NAMALWA (cell line): Measurements from ENCODE around the gene UFC1.

ENCODE experiments used
- DNase-seq: peaks from one replicate; pipeline ENCODE4 v3.0.0-alpha.2; 2015; ENCODE audit warnings: low spot score

UFC1 gene

DNA sequence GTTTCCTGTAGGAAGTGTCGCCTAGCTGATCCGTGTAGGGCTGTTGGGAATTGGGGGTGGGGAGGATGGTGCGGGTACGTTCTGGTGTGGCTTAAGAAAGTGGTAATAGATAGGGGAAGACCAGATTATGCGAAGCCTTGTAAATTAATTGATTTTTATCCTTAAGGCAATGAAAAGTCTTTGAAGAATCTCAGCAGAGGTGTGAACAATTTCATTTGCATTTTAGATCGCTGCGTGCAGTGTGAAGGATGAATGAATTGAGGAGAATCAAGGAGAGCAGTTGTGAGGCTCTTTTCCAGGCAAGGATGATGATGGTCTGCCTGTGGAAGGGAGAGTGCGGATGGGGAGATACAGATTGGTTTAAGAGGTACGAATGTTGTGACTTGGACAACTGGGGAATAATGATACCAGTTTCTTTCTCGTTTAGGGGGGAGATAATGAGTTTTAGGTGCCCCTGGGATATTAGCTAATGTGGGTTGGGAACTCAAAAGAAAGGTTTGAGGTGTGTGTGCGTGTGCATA is 20.5 kb upstream of the UFC1 start:
- DNase-seq: no peak

DNA sequence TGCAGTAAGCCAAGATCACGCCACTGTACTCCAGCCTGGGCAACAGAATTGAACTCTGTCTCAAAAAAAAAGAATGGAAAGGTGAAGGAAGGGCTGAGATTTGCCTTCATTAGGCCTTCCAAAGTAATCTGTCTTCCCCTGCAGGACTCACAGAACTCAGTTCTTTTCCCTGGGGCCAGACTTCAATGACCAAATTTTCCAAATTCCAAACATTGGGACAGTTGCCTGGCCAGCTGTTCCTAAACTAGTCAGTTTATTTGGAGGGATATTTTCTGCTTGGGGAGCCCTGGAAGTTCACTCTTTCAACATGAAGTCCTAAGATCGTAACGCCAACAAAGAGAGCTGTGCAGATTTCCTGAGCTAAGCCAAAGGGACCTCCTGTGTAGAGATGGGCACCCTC is 15.9 kb upstream of the UFC1 start:
- no peak for DNase-seq

DNA sequence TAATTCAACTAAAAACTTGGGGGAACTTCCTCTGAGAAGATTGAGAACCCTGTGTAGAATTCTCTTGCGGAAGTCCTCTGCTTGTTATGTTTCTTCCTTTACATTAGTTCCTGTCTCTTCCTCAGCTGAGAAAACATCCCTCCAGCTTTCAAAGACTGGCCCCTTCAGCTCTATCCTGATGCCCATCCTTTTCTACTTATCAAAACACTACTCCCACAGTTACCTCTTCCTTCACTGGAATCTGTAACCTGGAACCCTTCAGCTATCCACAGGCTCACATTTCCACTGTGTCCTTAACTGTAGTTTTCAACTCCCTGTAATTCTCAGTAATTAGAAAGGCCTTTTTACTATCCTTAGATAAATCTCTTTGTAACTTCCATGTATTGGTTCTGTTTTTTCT is 15.3 kb upstream of the UFC1 start:
- DNase-seq: no peak

DNA sequence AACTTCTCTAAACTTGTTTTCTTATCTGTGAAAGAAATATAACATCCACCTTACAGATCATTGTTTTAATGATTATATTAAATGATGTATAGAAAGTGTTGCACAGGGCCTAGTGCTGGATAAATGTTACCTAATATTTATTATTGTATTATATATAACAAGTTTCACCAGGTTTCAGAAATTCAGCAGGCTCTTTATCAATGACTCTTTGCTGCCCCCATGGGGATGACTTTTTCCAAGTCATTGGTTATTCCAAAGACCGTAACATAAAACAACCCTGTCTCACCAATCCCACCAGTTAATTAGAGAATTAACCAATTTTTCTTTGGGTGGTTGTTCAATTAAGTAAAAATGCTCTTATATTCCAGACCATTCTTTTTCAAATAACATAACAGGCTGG is 14.0 kb upstream of the UFC1 start:
- DNase-seq: peak; percentile 79

DNA sequence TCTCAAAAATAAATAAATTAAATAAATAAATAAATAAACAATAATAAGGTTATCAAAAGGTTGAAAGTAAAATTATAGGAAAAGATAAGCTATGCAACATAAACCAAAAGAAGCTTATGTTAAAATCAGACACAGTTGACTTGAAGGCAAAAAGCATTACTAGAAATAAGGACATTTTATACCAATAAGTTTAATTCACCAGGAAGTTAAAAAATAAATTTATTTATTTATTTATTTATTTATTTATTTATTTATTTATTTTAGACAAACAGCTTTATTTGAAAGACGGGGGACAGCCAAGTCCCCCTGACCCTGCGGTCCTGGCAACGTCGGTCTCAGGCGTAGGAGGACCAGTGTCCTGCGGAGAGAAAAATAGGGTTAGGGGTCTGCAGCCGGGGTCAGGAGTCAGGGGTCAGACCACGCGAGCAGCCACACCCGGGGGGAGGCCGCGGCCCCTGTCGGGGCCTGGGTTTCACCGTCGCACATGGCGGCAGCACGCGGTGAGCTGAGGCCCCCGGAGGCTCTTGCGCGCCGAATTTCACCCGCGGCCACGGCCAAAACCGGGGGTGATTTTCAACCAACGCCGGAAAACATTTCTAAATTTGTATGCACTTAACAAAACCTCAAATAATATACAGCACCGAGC is 12.9 kb upstream of the UFC1 start:
- no peak for DNase-seq

DNA sequence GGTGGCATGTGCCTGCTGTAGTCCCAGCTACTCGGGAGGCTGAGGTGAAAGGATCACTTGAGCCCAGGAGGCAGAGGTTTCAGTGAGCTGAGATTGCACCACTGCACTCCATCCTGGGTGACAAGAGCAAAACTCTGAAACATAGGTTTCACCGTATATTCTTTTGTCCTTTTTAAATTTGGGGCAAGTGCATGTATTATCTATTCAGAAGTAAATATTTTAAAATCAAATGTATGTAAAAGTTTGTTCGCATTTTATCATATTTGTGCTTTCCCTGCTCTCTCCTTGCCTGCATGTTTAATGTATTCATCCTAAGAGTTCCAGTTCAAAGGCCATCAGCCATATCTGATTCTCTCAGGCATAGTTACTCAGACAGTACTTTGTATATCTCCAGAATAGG is 7.9 kb upstream of the UFC1 start:
- no peak for DNase-seq

DNA sequence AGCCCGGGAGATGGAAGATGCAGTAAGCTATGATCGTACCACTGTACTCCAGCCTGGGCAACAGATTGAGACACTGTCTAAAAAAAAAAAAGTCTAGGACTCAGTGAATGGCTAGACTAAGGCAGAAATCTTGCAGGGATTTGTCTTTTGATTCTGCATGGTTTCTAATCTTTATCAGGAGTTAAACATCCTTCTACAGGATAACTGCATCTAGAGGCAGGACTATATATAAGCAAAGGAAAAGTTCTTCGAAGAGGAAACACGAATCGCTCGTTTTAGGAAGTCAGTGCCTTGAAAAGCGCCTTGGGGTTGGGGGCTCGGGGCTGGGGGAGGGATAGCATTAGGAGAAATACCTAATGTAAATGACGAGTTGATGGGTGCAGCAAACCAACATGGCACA is 602 bp upstream of the UFC1 start:
- DNase-seq: peak; percentile 39

DNA sequence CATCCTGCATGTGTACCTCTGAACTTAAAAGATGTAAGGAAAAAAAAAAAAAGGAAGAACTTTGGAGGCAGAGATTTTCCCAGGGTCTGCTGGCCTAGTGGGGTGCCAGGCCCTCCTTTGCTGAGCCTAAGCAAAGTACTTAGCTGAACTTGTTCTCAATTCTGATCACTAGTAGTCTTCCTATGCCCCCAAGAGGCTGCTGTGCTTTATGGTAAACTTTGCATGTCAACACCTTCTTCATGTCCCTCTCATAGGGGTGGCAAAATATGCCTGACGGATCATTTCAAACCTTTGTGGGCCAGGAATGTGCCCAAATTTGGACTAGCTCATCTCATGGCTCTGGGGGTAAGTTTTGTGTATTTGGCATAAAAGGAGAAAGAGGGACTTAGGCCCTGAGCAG is 4.1 kb downstream of the UFC1 start:
- peak; percentile 53 for DNase-seq

DNA sequence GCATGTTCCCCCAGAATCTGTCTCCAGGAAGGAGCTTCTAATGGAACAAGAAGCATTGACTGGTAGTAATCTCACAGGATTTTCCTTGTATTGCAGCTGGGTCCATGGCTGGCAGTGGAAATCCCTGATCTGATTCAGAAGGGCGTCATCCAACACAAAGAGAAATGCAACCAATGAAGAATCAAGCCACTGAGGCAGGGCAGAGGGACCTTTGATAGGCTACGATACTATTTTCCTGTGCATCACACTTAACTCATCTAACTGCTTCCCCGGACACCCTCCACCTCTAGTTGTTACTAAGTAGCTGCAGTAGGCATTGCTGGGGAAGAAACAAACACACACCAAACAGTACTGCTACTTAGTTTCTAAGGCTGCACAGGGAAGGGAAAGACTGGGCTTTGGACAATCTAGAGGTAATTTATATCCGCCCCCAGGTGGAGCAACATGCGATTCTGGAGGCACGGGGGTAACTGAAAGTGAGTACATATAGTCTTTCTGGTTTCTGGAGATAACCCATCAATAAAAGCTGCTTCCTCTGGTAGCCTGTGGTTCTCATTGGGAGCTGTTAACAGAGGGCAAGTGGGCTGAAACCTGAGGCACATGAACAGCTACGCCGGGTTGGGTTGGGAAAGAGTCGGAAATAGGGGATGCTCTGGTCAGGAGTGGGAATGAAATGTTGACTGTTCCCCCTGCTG is 4.7 kb downstream of the UFC1 start:
- DNase-seq: peak; percentile 50

DNA sequence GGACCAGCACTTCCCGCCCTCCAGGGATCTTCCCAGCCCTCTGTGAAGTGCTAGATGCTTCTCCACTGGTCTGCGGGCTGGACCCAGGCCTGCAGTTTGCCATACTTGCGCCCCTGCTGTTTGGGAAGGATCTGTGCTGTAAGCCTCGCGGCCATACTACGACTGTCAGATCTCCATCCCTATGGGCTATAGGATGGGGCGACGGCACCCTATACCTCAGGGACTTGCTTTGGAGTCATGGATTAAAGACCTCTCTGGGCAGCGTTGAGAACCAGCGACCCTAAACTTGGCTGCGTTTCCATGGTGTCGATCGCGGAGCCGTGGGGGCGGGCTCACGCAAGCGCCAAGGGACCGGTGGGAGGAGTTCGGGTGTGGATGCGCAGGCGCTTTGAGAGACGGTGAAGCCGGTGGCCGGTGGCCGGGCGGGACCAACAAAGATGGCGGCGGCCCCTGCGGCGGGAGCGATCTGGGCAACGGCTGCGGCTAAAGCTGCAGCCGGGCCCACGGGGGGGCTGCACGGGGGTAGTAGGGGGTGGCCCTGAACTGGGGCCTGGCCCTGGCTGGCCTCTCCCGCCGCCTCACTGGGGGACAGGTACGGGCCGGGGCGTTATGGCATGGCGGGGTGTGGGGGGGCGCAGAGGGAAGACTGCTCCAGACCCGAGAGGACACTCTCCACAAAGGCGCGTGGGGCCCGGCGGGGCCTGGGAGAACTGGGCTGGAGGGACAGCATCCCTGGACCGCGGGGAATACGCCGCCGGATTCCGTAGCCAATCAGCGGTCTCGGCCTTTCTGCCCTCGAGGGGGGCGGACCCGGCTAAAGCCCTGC is 5.5 kb downstream of the UFC1 start, which contains the start of gene USP21:
Gene USP21, plus strand, starts transcription at position 414 of the 826 bp plus-strand sequence. CDS start 1,141 bp downstream, outside the sequence.
- DNase-seq: peak; percentile 97

DNA sequence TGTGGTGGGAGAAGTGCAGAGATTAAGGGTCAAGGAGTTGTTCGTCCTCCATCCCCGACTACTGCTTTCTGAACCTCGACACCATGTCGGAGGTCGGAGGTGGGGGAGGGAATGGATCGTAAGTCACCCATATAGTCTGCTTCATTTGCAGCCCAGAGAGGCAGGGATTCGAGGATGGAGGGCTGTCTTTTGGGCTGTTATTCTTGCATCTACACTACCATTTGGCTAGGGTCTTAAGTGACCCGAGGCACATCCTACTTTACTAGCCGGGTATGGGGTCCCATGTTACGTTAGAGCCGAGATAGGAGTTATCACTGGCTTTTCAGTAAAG is 6.1 kb downstream of the UFC1 start:
- DNase-seq: no peak

DNA sequence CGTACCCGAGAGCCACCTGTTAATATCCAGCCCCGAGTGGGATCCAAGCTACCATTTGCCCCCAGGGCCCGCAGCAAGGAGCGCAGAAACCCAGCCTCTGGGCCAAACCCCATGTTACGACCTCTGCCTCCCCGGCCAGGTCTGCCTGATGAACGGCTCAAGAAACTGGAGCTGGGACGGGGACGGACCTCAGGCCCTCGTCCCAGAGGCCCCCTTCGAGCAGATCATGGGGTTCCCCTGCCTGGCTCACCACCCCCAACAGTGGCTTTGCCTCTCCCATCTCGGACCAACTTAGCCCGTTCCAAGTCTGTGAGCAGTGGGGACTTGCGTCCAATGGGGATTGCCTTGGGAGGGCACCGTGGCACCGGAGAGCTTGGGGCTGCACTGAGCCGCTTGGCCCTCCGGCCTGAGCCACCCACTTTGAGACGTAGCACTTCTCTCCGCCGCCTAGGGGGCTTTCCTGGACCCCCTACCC is 6.9 kb downstream of the UFC1 start:
- DNase-seq: no peak

DNA sequence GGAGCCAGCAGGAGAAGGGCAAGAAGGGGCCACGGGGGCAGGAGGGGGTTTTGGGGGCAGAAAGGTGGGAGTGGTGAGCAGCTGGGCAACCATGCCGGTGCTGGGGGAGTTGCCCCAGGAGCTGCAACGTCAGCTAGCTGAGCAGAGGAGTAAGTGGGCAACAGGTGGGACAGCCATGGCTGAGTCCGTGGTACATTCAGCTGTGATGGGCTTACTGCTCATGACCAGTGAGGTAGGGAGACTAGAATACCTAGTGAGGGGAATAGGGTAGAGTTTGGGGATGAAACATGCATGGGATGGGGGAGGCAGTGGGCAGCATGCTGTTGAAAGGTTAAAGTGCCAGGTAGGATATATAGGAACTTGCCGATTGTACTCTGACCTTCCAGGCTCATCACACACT is 7.9 kb downstream of the UFC1 start:
- no peak for DNase-seq

DNA sequence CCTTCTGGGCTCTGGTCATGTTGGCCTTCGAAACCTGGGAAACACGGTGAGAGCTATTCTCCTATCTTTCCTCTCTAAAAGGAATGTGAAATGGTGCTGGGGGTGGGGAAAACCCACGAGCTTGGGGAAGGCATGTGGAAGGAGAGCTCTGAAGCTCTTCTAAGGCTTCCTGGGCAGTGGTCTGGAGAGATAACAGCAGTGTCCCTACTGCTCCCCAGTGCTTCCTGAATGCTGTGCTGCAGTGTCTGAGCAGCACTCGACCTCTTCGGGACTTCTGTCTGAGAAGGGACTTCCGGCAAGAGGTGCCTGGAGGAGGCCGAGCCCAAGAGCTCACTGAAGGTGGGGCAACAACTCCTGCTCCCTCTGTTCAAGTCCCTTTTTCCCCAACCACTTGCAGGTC is 8.3 kb downstream of the UFC1 start:
- no peak for DNase-seq

DNA sequence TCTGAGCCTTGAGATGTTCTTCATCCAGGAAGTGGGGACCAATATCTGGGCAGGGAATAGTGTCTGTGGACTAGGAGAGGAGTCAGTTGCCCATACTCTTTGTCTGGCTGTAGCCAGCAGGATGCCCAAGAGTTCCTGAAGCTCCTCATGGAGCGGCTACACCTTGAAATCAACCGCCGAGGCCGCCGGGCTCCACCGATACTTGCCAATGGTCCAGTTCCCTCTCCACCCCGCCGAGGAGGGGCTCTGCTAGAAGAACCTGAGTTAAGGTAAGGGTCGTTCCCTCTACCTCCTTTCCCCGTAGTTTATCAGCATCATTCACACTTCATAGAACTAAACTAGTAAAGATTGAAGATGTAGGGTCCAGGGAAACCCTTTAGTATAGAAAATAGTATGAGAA is 9.0 kb downstream of the UFC1 start:
- DNase-seq: no peak

DNA sequence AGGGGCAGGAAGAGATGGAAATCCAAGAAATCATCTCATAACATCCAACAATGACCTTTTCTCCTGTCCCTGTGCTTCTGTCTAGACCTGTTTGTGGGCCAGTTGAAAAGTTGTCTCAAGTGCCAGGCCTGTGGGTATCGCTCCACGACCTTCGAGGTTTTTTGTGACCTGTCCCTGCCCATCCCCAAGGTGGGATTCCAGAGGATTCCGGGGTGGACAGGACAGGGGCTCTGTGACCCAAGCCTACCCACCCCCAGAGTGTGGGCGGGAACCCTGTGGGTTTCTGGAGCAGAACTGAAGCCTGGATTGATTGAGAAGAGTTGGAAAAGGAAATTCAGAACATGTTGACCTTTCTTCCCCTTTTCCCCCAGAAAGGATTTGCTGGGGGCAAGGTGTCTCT is 10.0 kb downstream of the UFC1 start:
- no peak for DNase-seq

DNA sequence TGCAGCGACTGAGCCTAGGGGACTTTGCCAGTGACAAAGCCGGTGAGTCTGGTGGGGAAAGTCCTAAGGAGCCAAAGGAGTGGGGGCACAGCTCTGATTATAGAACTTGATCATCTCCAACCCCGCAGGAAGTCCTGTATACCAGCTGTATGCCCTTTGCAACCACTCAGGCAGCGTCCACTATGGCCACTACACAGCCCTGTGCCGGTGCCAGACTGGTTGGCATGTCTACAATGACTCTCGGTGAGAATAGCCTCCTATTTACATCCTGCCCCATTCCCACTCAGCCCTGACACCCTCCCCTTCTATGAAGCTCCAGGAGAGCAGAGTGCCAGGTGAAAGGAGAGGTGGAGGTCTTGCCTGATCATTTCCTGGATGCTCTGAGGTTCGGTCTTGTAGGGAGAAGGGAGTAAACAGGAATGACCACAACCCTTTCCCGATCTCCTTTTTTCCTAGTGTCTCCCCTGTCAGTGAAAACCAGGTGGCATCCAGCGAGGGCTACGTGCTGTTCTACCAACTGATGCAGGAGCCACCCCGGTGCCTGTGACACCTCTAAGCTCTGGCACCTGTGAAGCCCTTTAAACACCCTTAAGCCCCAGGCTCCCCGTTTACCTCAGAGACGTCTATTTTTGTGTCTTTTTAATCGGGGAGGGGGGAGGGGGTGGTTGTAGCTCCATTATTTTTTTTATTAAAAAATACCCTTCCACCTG is 11.3 kb downstream of the UFC1 start:
- DNase-seq: no peak

DNA sequence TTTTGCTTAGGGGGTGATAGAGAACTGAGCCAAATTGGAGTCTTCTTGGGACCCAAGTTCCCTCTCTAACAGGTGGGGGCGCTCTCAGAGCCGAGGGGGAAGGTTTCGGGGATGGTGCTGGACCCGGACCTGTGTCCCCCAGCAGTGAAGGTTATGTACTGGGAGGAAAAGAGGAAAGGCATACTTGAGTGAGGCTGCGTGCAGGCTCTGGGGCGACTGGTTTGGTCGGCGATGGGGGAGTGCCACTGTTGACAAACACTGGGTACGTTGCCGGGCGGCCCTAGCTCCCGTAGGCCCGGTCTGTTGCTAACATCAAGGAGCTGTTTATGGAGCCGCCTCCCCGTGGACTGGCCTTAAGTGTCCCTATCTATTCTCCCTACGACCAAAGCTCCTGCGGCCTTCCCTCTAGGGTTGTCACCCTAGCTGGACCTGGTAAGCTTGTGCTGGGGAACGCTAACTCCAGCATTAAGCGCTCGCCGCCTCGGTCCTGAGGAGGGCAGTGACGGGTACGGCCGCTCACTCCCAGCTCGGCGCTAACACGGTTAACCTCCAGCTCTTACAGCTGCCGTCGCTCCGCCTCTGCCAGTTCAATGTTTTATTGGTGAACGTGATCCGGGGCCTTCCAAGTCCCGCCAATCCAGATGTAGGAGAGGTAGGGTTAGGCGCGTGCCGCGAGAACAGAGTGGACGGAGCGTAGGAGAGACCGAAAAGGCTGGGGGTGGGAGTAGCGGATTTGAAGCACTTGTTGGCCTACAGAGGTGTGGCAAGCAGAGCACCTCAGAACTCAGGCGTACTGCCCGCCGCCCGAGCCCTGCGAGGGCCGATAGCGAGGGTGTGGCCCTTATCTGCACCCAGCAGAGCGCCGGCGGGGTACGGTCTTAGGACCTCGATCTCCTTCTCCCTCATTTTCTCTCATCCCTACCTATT is 12.2 kb downstream of the UFC1 start, which contains the start of gene PPOX:
Gene PPOX, plus strand, starts transcription at position 685 of the 927 bp plus-strand sequence. CDS start 422 bp downstream, outside the sequence.
- peak; percentile 100 for DNase-seq

DNA sequence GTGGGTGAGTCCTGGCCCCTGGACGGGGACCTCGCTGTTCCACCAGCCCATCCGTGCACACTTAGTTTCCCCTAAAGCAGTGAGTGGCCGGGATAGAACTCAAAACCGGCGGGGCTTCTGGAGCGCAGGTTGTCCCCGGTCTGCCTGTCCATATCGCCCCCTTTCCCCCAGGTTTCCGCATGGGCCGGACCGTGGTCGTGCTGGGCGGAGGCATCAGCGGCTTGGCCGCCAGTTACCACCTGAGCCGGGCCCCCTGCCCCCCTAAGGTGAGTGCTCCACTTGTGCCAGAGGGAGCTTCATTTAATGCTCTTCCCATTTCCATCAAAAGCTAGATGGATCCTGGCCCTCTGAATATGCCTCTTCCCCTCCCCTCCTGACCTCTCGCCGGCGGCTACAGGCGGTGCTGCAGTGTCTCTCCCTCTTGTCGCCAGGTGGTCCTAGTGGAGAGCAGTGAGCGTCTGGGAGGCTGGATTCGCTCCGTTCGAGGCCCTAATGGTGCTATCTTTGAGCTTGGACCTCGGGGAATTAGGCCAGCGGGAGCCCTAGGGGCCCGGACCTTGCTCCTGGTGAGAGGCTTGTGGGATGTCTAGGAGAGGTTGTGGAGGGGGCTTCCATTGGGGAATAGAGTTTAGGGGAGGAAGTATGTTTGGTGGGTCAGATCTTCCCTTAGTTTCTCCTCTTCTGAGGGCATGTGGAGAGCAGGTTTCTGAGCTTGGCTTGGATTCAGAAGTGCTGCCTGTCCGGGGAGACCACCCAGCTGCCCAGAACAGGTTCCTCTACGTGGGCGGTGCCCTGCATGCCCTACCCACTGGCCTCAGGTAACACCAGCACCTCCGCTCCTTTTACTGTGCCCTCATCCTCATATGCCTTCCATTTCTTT is 13.1 kb downstream of the UFC1 start:
- DNase-seq: peak; percentile 57

DNA sequence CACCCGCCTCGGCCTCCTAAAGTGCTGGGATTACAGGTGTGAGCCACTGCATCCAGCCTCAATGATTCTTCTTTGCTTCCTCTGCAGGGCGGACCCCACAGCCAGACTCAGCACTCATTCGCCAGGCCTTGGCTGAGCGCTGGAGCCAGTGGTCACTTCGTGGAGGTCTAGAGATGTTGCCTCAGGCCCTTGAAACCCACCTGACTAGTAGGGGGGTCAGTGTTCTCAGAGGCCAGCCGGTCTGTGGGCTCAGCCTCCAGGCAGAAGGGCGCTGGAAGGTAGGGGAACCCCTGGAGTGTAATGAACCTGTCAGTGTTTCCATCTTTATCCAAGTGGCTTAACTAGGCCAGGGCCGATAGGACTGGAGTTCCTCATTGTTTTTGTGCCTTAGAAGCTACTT is 15.1 kb downstream of the UFC1 start:
- DNase-seq: no peak
